Right ventricle myocardium superior (tissue), 1 donor: ENCODE results near the gene TUFT1. TPM values are rescaled to one million over a fixed set of nuclear protein-coding genes. Genes with fewer than 3 reads are reported as not detected.

Source experiments
- ATAC-seq: fragments of 200-7000 bp; cut with Tn5 transposase; one replicate; pipeline ENCODE4 v1.9.1; 2020; ENCODE audit warnings: mild to moderate bottlenecking; ENCODE audit not compliant: poor library complexity
- DNase-seq: peaks from one replicate; pipeline ENCODE4 v3.0.0-alpha.2; 2020
- intact Hi-C: fragments of 100-400 bp; cut with DNase I; formaldehyde crosslinking; loops from one replicate; pipeline ENCODE4 v1.11.2; 2022
- microRNA-seq: library from miRNA; unstranded; fragments of <30 nt; microRNA quantifications from one replicate; pipeline ENCODE4 v1.2.0, GENCODE V29; 2020
- total RNA-seq: library from RNA; stranded (reverse); fragmentation: NEBNext Ultra II Directional; extraction: Animal tissue kit (Norgen Biotek cat#: 25700); gene quantifications from one replicate; pipeline ENCODE4 v1.2.1, GENCODE V29; 2021
- donor health status: DM: no; HTN: yes; CAD: no; lungs with severe emphysema.

The TUFT1 gene
- total RNA-seq, 1 donor from 2014 or later = 3.4 TPM

- ATAC-seq = no peak
- intact Hi-C loops = no loop called here
- no peak for DNase-seq
Observed at GRCh38 chr1:151629278-151629677, 89.2 kb downstream of the TUFT1 start.

Small RNAs within 50 kb of the gene (microRNA-seq; reads per million reads assigned to microRNA genes)
- gene MIR554 = not detected

Other genes starting within 250 kb of the TUFT1 start
- 41.0 TPM for gene PI4KB, start 212.9 kb upstream of the TUFT1 start, total RNA-seq
- gene RFX5, start 193.1 kb upstream of the TUFT1 start, total RNA-seq = 16.3 TPM
- 119 TPM for gene SELENBP1, start 167.6 kb upstream of the TUFT1 start, total RNA-seq
- 177 TPM for gene PSMB4, start 140.7 kb upstream of the TUFT1 start, total RNA-seq
- gene POGZ, start 80.8 kb upstream of the TUFT1 start, total RNA-seq = 42.0 TPM
- gene CGN, start 28.9 kb upstream of the TUFT1 start, total RNA-seq = 0.27 TPM
- gene SNX27, start 71.7 kb downstream of the TUFT1 start, total RNA-seq = 30.4 TPM
- not detected for gene CELF3, start 176.5 kb downstream of the TUFT1 start, total RNA-seq
- gene RIIAD1, start 181.2 kb downstream of the TUFT1 start, total RNA-seq = 8.3 TPM
- gene MRPL9, start 223.2 kb downstream of the TUFT1 start, total RNA-seq = 45.0 TPM